Inferior parietal cortex (tissue), 1 donor: ENCODE measurements around the gene GPD1L.
"Not testable (repeated sequence)": the region's sequence is repeated elsewhere in the genome, so short reads cannot be mapped to it uniquely, and the experiment has no call there.

Experiments
- DNase-seq: peaks from one replicate; pipeline ENCODE4 v3.0.0-alpha.2; 2016; ENCODE audit errors: extremely low spot score

The GPD1L gene

DNA sequence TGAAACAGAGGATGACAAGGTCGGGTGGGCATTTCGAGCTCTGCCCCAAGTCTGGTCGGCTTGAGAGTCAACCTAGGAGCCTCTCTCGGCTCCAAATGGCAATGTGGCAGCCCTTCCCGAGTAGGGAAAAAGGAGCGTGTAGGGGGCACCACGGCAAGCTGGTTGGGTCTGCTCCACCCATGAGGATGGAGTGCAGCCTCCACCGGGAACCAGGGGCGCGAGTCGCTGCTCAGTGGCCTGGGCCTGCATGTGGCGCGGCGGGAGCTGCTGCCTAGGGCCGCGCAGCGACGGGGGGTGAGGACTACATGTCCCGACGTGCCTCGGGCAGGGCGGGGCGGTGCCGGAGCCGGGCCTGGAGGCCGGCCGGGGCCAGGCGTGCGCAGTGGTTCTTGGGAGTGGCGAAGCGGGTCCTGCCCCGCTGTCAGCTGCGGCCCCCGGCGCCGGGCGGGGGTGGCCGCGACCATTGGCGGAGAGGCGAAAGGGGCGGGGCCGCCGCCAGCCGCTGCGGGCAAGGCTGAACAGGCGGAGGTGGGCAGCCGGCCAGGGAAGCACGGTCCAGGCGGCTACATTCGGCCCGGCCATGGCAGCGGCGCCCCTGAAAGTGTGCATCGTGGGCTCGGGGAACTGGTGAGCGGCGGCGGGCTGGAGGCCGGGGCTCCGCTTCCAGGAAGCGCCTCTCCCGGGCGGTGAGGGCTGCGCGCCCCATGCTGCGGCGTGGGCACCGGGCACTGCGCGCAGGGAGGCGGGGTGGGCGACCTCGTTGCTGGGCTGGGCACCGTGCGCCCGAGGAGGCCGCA lies at the start of gene GPD1L:
GPD1L (plus strand) TSS at position 489 of the 797 bp plus-strand sequence; CDS start at position 581, 92 bp downstream.
- peak; percentile 93 for DNase-seq

DNA sequence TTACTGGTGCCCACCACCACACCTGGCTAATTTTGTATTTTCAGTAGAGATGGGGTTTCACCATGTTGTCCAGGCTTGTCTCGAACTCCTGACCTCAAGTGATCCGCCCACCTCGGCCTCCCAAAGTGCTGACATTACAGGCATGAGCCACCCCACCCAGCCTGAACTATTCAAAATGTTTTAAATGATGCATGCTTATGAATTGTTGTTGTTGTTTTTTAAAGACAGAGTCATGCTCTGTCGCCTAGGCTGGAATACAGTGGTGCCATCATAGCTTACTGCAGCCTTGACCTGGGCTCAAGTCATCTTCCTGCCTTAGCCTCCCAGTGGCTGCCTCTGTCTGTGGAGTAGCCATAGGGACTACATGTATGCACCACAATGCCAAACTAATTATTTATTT lies 48.0 kb upstream of the GPD1L start:
- DNase-seq, result not testable (repeated sequence)

DNA sequence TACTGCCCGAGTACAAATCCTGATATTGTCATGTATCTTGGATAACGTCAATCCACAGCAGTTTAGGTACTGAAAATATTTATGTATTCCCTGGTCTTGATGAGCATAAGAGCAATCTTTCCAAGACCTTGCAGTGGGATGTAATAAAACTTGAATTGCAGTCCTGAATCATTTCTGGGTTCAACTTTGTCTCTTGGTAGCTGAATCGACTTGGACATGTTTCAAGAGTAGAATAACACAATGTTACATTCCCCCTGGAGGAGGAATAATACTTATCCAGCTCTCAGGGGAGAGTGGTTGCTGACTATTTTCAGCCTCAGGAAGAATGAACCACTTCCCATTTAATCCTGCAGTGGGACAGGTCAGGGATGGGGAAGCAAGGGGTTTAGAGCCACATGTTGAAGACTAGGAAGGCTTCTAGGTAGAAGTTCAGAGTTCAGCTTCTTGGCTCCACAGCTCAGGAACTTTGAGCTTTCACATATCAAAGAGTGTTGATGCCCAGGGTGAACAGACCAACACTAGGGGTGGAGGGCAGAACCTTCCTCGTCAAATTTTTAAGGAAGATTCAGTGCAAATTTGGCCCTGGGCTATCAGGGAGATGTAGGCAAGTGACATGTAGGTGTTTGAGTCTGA lies 43.4 kb upstream of the GPD1L start:
- DNase-seq, result no peak

DNA sequence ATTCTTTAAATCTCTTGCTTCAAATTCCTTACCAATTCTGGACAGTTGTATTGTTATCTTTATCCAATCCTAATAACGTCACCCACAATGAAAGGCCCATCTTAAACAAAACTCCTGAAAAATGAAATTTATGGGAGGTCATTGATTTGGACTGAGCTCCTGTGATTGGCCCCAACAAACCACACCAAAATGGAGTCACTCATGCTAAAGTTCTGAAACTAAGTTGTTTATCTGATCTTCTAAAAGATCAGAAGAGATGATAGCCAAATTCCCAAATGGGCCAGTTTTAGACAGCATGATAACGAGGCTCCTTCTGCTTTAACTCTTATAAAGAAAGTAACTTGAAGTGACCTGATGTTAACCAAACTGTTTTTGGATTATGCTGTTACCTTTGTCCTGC lies 39.7 kb upstream of the GPD1L start:
- no peak for DNase-seq

- not testable (repeated sequence) for DNase-seq
These were observed 32.2 kb upstream of the GPD1L start for GRCh38 chr3:32074194-32074593.

DNA sequence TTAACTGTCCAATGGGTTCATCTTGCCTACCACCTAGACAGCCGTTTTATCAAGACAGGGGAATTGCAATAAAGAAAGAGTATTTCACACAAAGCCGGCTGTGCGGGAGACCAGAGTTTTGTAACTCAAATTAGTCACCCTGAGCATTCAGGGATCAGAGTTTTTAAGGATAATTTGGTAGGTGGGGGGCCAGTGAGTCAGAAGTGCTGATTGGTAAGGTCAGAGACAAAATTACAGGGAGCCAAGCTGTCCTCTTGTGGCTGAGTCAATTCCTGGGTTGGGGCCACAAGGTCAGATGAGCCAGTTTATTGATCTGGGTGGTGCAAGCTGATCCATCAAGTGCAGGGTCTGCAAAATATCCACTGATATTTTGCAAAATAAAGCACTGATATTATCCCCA lies 29.9 kb upstream of the GPD1L start:
- no peak for DNase-seq

GRCh38 chr3:32077260-32078084 lies 28.9 kb upstream of the GPD1L start:
- no peak for DNase-seq

DNA sequence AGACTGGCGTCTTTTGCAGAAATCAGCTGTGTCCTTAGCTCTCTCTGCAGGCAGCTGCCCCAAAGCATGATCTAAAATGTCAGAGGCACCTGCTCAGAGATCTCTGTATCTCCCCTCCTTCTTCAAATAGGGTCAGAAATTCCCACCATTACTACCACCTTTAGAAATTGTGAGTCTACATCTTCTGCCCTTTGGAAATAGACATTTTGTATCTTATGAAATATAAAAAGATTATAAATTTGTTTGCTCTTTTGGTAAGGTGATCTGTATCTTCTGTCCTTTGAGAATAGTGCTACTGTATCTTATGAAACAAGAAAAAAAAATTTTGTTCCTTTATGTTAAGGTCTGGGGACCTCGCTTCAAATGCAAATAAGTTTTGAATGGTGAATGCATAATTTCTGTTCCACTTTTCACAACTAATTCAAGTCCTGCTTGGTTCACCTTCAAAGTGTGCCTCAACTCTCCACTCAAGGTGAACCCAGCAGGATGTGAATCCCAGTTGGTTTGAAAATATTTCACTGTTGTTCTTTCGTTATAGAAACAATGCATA lies 28.3 kb upstream of the GPD1L start:
- DNase-seq, result no peak

DNA sequence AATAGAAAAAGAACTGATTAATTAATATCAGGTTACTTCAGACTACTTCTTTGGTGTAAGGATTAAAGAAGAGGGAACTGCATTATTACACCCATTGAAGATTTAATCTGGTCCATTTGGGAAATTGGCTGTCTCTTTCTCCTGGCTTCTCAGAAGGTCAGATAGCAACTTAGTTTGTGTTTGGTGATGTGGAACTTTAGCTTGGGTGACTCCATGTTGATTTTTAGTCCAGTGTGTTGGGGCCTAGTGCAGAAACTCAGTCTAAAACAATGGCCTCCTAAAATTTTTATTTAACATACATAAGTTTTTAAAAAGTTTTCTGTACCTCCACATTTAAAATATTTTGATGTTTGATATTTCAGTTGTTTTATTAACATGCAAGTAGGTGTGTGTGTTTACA lies 27.6 kb upstream of the GPD1L start:
- no peak for DNase-seq

- no peak for DNase-seq
These were observed 23.7 kb upstream of the GPD1L start for GRCh38 chr3:32082721-32083120.

- no peak for DNase-seq
These were observed 22.6 kb upstream of the GPD1L start for GRCh38 chr3:32083702-32084270.

DNA sequence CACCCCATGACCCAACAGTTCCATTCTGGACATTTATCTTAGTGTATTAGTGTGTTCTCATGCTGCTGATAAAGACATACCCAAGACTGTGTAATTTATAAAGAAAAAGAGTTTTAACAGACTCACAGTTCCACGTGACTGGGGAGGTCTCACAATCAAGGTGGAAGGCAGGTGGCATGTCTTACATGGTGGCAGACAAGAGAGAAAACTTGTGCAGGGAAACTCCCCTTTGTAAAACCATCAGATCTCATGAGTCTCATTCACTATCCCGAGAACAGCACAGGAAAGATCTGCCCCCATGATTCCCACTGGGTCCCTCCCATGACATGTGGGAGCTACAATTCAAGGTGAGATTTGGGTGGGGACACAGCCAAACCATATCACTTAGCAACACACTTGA lies 21.6 kb upstream of the GPD1L start:
- no peak for DNase-seq

- DNase-seq, result no peak
These were observed 20.0 kb upstream of the GPD1L start for GRCh38 chr3:32086464-32086863.

DNA sequence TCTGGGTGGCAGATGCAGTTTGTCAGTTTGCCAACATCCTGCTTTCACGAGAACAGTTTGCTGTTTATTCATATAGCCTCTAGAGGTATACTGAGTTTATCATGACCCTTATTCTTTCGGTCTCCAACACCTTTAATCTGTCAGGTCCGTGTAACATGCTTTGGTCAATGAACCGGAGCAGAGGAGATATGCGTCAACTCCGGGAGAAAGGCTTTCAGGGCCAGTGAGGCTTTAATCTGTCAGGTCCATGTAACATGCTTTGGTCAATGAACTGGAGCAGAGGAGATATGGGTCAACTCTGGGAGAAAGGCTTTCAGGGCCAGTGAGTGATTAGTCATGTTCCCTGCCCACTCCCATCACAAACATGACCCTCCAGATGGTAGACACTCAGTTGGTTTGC lies 16.9 kb upstream of the GPD1L start:
- DNase-seq, result no peak

DNA sequence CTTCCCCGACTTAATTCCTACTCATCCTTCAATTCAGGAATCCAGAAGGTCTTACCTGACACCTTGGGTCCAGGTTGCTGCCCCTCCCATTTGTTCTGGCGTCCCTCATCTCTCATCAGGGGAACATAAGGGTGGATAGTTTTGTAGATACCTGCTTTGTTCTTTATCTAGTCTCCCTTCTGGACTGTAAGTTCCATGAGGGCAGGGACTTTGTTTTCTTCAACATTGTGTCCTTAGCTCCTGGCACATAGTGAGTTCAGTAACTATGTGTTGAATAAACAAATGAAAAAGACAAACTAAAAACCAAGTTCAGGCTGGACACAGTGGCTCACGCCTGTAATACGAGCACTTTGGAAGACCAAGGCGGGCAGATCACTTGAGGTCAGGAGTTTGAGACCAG lies 13.2 kb upstream of the GPD1L start:
- DNase-seq, result no peak

DNA sequence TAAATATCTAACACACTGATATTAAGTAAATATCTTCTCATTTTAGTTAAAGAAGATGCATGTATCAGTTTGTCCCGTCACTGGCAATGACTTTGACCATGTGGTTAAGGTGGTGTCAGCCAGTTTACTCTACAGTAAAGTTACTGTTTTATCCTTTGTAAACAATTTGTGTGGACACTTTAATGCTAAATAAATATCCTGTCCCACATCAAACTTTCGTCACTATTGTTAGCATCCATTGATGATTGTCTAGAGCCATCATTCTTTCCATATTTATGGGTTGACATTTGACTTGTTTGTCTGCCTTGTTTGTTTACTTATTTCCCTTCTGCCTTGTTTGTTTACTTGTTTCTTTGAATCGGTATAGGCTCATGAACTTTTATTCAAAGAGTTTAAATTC lies 11.0 kb upstream of the GPD1L start:
- no peak for DNase-seq

DNA sequence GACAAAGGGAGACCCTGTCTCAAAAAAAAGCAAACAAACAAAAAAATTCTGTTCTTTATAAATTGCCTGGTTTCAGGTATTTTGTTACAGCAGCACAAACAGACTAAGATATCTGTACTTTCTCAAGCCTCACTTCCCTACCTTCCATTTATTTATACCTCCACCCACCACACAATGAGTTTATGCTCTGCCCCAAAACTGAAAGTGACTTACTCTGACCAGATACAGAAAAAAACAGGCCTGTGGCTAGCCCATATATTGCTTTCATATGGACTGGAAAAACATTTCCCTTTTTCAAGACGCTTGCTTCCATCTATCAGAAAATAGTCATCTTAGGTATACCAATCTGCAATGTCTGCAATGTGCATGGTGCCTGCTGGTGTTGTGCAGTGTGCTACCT lies 8.7 kb upstream of the GPD1L start:
- no peak for DNase-seq

DNA sequence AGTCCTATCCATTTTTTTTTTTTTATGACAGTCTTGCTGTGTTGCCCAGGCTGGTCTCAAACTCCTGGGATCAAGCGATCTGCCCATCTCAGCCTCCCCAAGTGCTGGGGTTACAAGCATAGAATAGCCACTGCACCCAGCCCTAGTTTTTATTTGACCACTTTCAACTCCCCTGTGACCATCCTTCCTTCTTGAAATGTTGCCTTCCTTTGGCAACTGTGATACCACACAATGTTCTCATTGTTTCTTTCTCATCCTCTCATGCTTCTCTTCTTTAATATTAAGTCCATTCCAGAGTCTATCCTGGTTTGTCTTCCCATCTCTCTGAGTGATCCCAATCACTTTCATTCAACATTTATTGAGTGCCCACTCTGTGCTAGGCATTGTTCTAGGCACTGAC lies 7.9 kb upstream of the GPD1L start:
- no peak for DNase-seq

DNA sequence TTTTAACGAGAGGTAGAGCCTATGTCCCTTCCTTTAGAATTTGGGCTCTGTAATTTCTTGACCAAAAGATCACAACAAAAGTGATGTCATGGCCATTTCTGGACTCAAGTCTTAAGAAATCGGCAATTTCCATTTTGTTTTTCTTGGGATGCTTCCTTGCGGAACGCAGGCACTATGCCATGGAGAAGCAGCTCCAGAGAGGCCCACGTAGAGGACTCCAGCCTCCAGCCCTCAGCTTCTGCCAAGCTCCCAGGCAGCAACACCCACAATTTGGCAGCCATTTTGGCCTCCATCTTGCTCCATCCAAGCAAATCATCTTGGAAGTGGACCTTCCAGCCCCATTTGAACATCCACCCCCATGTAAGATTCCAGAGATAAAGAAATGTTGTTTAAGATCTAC lies 6.0 kb upstream of the GPD1L start:
- no peak for DNase-seq

- no peak for DNase-seq
These were observed 4.1 kb upstream of the GPD1L start for GRCh38 chr3:32102289-32102688.

DNA sequence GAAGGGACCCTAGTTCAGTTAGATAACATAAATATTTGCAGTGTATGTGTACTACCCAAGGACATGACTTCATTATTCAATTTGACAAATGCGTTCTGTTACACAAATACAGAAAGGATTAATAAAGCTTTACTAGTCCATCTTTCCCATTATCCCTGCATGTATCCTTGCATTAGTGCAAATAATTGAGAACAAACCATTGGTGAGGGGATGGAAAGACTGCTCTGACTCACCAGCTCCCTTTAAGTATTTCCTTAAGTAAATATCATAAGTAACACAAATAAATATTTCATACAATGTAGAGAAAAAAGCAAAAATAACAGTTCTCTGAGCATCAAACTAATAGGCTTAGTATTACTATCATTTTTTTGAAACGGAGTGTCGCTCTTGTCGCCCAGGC lies 1.9 kb upstream of the GPD1L start:
- DNase-seq, result no peak
